Ishikawa (cell line): ENCODE results near the gene ZIC5.

Experiments
- RAD21 ChIP-seq: IDR thresholded peaks from 2 replicates; pipeline ENCODE4 v1.6.1; 2012; ENCODE audit warnings: low read depth
- TCF12 ChIP-seq: IDR thresholded peaks from 2 replicates; pipeline ENCODE4 v1.6.1; 2012; ENCODE audit warnings: low read depth
- YY1 ChIP-seq: IDR thresholded peaks from 2 replicates; pipeline ENCODE4 v1.6.1; 2012; ENCODE audit warnings: low read depth
- ZBTB7A ChIP-seq: IDR thresholded peaks from 2 replicates; pipeline ENCODE4 v1.6.1; 2012; ENCODE audit warnings: low read depth
- TF ChIP-seq, protein P1 (sequence below): IDR thresholded peaks from 2 replicates; pipeline ENCODE4 v1.6.1; 2012

DNA sequence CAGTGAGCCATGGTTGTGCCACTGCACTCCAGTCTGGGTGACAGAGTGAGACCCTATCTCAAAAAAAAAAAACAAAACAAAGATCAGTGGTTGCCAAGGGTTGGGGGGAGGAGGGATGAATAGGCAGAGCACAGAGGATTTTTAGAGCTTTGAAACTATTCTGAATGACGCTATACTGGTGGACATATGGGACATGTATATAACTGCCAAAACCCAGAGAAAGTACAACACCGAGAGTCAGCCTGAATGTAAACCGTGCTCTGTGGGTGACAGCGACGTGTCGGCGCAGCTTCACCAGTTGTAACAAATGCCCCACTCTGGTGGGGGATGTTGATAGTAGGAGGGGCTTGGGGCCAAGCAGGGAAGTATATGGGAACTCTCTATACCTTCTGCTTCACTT lies 32.9 kb downstream of the ZIC5 start:
- no peak for TF ChIP-seq RAD21
- TF ChIP-seq ZBTB7A = no peak
- TF ChIP-seq, protein P1, sequence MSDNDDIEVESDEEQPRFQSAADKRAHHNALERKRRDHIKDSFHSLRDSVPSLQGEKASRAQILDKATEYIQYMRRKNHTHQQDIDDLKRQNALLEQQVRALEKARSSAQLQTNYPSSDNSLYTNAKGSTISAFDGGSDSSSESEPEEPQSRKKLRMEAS = no peak
- no peak for TF ChIP-seq YY1
- TF ChIP-seq TCF12 = no peak
